NCI-H1105 (cell line): Measurements from ENCODE around the gene PEMT.

Source experiments
- DNase-seq: peaks from one replicate; lab custom pipeline; 2025; lab: John Stamatoyannopoulos, UW

Gene PEMT

DNA sequence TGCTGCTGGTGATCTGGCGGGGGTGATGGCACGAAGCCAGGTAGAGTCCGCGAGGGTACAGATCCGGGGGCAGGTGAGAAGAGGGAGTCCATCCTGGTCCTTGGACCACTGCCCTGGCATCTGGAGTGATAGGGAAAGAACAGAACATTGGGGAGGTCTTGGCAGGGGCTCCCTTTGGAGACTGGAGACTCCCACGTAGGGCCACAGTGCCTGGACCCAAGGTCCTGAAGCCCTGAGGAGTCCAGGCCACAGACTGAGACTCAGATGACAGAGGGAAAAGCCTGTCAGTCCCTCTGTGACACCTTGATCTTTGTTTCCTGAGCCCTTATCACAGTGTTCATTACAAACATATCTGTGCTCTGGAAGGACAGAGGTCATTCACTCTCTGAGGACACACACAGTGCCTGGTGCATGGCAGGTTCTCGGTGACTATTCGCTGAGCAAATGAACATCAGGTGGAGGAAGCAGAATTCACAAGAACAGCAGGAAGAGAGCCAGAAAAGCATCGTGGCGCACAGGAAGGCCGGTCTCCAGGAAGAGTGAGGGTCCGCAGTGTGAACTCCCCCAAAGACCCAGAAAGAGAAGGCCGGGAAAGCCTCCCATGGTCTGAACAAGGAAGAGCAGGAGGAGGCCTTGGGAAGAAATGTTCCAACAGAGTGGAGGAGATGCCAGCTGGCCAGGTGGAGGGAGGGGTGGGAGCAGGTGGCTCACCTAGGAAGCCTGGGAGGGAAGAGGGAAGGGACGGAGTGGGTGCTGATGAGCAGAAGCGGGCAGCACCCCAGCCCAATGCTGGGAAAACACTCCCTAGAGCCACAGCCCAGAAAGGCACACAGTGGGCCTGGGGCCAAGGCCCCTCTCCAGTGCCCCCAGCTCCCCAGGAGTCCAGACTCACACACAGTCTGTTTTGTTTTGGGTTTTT lies 20.5 kb downstream of the PEMT start:
- peak; percentile 71 for DNase-seq

DNA sequence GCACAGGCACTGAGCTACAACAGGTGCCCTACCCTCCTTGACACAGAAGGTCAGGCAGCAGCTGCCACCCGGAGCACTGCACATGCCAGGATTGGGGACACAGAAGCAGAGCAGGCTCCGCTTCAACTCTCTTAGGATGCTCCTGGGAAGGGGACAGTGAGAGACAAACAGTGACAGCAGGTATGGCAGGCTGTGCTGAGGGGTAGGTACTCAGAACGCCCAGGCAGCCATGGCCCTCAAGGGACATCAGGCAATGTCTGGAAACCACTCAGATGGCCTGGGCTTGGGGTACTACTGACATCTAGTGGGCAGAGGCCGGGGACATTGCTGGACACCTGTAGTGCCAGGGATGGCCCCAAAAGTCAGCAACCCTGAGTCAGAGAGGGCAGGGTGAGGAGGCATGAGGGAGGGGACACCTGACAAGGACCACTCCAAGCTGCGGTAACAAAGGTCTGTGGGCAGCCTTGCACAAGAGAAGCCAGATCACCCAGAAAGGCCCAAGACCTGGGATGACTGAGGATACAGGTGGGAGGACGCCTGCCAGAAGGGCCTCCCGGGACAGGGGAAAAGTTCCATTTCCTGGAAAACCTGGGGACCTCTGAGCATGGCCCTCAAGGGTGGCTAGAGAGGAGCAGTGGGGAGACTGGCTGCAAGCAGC lies 21.2 kb downstream of the PEMT start:
- DNase-seq = peak; percentile 57

- no peak for DNase-seq
Measured at GRCh38 chr17:17569691-17570090, 21.8 kb downstream of the PEMT start.

DNA sequence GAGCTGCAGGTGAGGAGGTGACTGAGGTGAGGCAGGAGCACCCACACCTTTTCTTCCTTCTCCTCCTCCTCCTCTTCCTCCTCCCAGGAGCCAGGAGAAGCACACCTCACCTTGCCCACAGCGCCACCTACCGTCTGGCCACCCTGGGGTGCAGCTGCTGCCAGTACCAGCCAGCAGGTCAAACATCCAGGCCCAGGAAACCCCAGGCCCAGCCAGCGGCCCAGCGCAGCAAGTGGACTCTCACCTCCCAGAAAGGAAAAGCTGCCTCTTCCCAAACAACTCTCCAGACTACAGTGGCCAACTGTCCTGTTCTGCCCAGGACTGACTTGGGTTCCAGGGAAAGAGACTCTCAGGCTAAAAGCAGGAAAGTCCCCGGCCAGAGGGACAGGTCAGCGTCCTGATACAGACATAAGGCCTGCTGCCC lies 22.7 kb downstream of the PEMT start:
- no peak for DNase-seq

DNA sequence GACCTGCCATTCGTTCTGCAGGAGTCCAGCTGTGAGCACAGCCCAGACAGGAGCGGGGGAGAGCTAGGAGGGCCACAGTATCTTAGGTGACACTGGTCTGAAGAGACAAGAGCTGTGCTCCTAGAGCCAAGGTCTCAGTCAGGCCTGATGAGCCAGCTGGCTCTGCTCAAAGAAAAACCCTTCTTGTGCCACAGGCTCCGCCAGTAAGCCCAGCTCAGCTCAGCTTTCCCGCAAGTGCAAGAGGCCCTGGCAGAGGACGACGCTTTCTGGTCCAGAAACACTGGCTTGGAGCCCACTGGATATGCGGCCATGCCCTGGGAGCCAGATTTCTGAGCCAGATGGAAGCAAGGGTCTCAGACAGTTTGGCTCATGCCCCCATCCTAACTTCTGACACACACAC lies 23.9 kb downstream of the PEMT start:
- no peak for DNase-seq

DNA sequence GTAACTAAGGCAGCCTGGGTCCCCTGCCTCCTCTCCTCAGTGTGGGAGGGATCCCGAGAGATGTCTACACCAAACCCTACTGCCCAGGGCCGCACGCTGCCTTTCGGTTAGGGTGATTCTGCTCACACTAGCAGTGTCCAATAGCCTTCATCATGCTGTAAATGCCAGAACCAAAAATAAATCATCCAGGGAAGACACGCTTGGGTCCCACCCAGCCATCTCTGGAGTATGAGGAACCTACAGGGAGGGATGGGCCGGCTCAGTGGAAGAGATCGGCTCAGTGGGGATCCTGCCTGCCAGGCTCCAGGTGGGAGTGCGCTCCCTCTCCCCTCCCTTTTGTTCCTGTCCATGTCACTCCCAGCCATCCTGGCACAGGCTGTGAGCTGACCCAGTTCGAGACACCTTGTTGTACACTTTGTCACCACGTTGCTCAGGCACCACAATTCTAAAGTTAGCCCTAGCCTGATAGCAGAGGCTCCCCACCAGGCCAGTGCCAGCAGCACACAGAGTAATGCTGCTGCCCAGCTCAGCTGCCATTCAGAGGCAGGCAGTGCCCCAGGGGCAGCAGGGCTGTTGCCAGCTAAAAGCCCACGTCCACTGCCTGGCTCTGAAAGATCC lies 24.5 kb downstream of the PEMT start:
- DNase-seq = no peak

- no peak for DNase-seq
Measured at GRCh38 chr17:17565471-17566339, 25.8 kb downstream of the PEMT start.

DNA sequence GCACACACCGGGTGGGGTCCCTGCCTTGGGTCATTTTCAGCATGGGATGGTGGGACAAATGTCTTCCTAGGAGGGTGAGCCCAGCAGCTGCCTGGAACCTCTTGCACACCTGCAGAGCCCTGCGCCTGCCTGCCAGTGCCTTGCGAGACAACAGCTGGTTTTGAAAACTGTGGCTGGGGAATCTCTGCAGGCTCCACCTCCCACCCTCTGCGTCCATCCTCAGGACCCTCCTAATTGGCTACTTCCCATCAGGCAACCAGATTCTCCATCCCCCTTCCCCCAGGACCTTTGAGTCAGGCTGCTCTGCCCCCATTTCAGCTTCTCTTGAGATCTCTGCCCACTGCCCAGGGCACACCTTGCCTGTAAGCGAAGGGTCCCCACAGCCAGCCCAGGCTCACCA lies 26.6 kb downstream of the PEMT start:
- no peak for DNase-seq

- no peak for DNase-seq
Measured at GRCh38 chr17:17564323-17564722, 27.2 kb downstream of the PEMT start.

GRCh38 chr17:17563530-17563929 lies 28.0 kb downstream of the PEMT start:
- DNase-seq = no peak

DNA sequence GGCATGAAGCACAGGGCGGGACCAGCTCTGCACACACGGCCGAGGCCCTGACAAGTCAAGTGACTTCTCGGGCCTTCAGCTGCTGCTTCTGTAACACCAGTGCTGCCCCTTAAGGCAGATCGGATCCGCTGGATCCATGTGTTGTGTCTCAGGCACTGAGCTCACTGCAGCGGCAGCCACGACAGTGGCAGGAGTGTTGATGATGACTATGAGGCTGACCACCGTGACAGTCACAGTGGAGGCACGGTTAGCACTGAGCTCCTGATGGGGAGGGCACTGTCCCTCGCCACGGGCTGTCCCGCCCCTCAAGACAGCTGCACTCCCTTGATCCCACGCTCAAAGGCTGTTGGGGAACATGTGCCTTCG lies 29.4 kb downstream of the PEMT start:
- no peak for DNase-seq

DNA sequence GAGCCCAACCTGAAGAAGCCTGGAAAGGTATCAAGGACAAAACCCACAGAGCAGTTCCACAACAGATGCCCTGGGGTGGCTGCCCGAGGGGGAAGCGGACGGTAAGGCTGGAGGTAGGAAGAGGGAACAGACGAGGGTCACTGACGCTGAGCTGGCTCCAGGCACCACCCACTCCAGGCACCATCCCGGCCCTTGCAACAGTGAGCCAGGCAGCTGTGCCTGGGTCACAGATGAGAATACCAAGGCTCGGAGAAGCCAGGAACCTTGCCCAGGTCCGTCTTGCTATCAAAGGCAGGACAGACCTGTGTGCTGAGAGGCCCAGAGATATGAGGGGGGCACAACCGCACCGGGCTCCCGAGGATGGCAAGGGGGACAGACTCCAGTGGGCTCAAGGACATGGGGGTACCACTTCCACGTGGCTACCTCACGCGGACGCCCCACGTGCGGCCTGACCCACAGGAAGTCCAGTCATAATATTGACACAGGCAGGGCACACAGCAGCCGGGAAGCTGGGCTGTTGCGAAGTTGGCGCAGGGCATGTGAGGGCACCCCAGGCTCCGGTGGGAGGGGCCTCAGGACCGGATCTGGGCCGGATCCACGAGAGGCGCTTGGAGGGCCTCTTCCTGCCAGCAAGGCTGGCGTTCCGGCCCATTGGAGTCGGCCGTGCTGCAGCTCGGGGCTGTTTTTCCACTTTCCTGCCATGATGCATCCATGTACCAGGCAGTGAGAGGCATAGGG lies 29.9 kb downstream of the PEMT start:
- DNase-seq = no peak

DNA sequence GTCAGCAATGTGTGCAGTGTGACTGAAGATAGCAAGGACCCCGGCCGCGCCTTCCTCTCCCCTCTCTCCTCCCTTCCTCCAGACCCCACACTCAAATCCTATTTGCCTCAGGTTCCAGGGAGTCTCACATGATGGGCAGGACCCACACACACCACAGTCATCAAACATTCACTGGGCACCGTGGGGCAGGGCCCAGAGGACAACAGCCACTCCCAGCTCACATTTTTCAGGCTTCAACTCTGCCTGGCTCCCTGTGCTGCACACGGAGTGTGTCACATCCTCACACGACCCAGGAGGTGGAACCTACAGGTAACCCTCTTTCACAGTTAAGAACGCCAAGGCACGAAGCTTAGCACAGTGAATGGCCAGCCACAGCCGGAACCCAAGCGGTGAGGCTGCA lies 30.5 kb downstream of the PEMT start:
- DNase-seq = no peak

- DNase-seq = no peak
Measured at GRCh38 chr17:17560167-17560566, 31.3 kb downstream of the PEMT start.

- no peak for DNase-seq
Measured at GRCh38 chr17:17559164-17559563, 32.3 kb downstream of the PEMT start.

- DNase-seq = no peak
Measured at GRCh38 chr17:17558431-17558830, 33.1 kb downstream of the PEMT start.

DNA sequence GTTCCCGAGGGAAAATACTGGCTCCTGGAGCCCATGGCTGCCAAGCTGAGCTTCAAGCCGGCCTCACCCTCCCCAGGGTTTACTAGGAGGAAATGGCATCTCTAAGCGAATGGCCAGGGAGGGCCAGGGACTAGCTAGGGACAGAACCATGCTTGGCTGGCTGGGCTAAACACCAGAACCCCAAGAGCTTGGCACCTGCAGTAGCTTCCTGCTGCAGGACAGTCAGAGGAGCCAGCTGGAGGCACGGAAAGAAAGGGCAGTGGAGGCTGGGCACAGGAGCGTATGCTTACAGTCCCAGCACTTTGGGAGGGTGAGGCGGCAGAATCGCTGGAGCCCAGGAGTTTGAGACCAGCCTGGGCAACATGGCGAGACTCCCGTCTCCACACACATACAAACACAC lies 33.7 kb downstream of the PEMT start:
- DNase-seq = no peak

GRCh38 chr17:17556671-17557070 lies 34.8 kb downstream of the PEMT start:
- DNase-seq = no peak

GRCh38 chr17:17555906-17556305 lies 35.6 kb downstream of the PEMT start:
- no peak for DNase-seq

- DNase-seq = no peak
Measured at GRCh38 chr17:17555151-17555550, 36.4 kb downstream of the PEMT start.

DNA sequence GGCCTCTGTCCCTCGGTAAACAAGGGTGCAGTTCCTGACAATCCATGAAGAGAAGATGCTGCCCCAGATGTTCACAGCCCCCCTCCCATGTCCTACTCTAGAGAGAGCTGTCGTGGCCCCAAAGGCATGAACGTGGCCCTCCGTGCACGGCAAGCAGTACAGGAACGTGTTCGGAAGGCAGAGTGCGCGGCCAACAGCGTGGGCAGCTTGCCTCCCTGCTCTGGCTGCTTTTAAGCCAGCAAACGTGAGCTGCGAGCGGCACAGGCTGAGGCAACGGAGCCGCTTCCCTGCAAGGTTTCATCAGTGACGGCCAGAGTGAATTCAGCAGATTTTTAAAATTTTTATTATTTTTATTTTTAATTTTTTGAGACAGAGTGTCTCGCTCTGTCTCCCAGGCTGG lies 37.2 kb downstream of the PEMT start:
- DNase-seq = no peak
